CD14-positive monocyte (primary cell): ENCODE measurements around the gene PGM5. TPM values are rescaled to one million over a fixed set of nuclear protein-coding genes. Genes with fewer than 3 reads are reported as not detected.
"Not testable (repeated sequence)": the region's sequence is repeated elsewhere in the genome, so short reads cannot be mapped to it uniquely, and the experiment has no call there.

Experiments
- DNase-seq, 3 donors: peaks; one replicate each; pipeline ENCODE4 v3.0.0-alpha.2; 2011 to 2022
- H2AFZ ChIP-seq: 2 replicates; pipeline ENCODE4 v1.6.0; 2012; ENCODE audit warnings: mild to moderate bottlenecking, low read depth, low read length, inconsistent platforms; ENCODE audit not compliant: insufficient read depth, poor library complexity, severe bottlenecking
- H3K27ac ChIP-seq, 2 donors: 1 replicate in 1 of 2; 2 replicates in 1 of 2; pipeline ENCODE4 v1.5.1; 2012 to 2013; ENCODE audit warnings: low read length in 2 of 2, control low read depth in 1 of 2, inconsistent platforms in 1 of 2, low read depth in 1 of 2, mild to moderate bottlenecking in 1 of 2
- H3K27me3 ChIP-seq, 2 donors: one replicate each; pipeline versions ENCODE4 v1.6.0 to v1.6.1; 2011 to 2013; ENCODE audit warnings: low read length in 2 of 2; ENCODE audit not compliant: control insufficient read depth in 2 of 2, insufficient read depth in 2 of 2
- H3K36me3 ChIP-seq, 2 donors: replicated peaks in 1 of 2; 1 replicate in 1 of 2; 2 replicates in 1 of 2; pipeline versions ENCODE4 v1.5.1 to v1.6.1; 2012 to 2013; ENCODE audit warnings: low read length in 2 of 2, control low read depth in 1 of 2, inconsistent platforms in 1 of 2, mild to moderate bottlenecking in 1 of 2; ENCODE audit not compliant: insufficient read depth in 2 of 2, control insufficient read depth in 1 of 2
- H3K4me1 ChIP-seq, 2 donors: 1 replicate in 1 of 2; 2 replicates in 1 of 2; pipeline versions ENCODE4 v1.5.1 to v1.6.1; 2012 to 2013; ENCODE audit warnings: low read length in 2 of 2, control low read depth in 1 of 2, inconsistent platforms in 1 of 2, mild to moderate bottlenecking in 1 of 2, moderate library complexity in 1 of 2; ENCODE audit not compliant: insufficient read depth in 2 of 2, control insufficient read depth in 1 of 2
- H3K4me2 ChIP-seq: replicated peaks from 2 replicates; pipeline ENCODE3; 2012; ENCODE audit warnings: low read length, moderate library complexity, mild to moderate bottlenecking; ENCODE audit not compliant: poor library complexity, severe bottlenecking; ENCODE audit errors: extremely low read depth
- H3K4me3 ChIP-seq, 3 experiments: fragments of 200-600 bp in 1 of 3; sonication (generic) in 1 of 3; replicated peaks in 1 of 3; 1 replicate in 2 of 3; 2 replicates in 1 of 3; pipeline ENCODE4 v1.5.1; 2011 to 2013; ENCODE audit warnings: low read length in 3 of 3, mild to moderate bottlenecking in 3 of 3, control low read depth in 2 of 3, low read depth in 2 of 3, inconsistent platforms in 1 of 3, moderate library complexity in 1 of 3
- H3K79me2 ChIP-seq: 2 replicates; pipeline ENCODE4 v1.6.0; 2012; ENCODE audit warnings: mild to moderate bottlenecking, control low read depth, inconsistent platforms, low read length, moderate library complexity; ENCODE audit not compliant: insufficient read depth
- H3K9ac ChIP-seq: 2 replicates; pipeline ENCODE4 v1.6.0; 2017; ENCODE audit warnings: low read length, mild to moderate bottlenecking; ENCODE audit not compliant: insufficient read depth, poor library complexity, severe bottlenecking
- H3K9me3 ChIP-seq, 2 donors: replicated peaks in 1 of 2; 1 replicate in 1 of 2; 2 replicates in 1 of 2; pipeline versions ENCODE4 v1.5.1 to v1.6.1; 2012 to 2013; ENCODE audit warnings: low read length in 2 of 2, control low read depth in 1 of 2; ENCODE audit not compliant: control insufficient read depth in 1 of 2, insufficient read depth in 1 of 2
- H4K20me1 ChIP-seq: 2 replicates; pipeline ENCODE4 v1.6.0; 2012; ENCODE audit warnings: mild to moderate bottlenecking, low read length, control low read depth, moderate library complexity; ENCODE audit not compliant: insufficient read depth
- H3K27ac Mint-ChIP-seq, 7 donors: one replicate each; pipeline ENCODE4 v1.8.0; 2020; ENCODE audit warnings: mild to moderate bottlenecking in 7 of 7, mixed read lengths in 7 of 7, moderate library complexity in 6 of 7, inconsistent platforms in 2 of 7
- H3K27me3 Mint-ChIP-seq, 3 donors: one replicate each; pipeline ENCODE4 v1.8.0; 2021 to 2022; ENCODE audit warnings: low read depth in 3 of 3, mild to moderate bottlenecking in 3 of 3, mixed read lengths in 3 of 3, moderate library complexity in 3 of 3, inconsistent platforms in 1 of 3
- H3K36me3 Mint-ChIP-seq, 2 donors: one replicate each; pipeline ENCODE4 v1.8.0; 2020; ENCODE audit warnings: mixed read lengths in 2 of 2, inconsistent platforms in 1 of 2, mild to moderate bottlenecking in 1 of 2
- H3K4me1 Mint-ChIP-seq: one replicate; pipeline ENCODE4 v1.8.0; 2020; ENCODE audit warnings: mild to moderate bottlenecking, mixed read lengths
- H3K4me3 Mint-ChIP-seq, 2 donors: one replicate each; pipeline ENCODE4 v1.8.0; 2020; ENCODE audit warnings: mild to moderate bottlenecking in 2 of 2, mixed read lengths in 2 of 2, moderate library complexity in 1 of 2
- H3K9me3 Mint-ChIP-seq, 7 donors: one replicate each; pipeline ENCODE4 v1.8.0; 2020 to 2022; ENCODE audit warnings: mixed read lengths in 7 of 7, mild to moderate bottlenecking in 6 of 7, moderate library complexity in 6 of 7, inconsistent platforms in 2 of 7
- WGBS: methylation state at CpG from one replicate; pipeline ENCODE4 v1.1.5; 2013; ENCODE audit warnings: missing lambda C conversion rate; ENCODE audit not compliant: insufficient coverage; 5-methylcytosine and 5-hydroxymethylcytosine counted together
- intact Hi-C, 2 donors: fragments of 100-400 bp; cut with micrococcal nuclease; formaldehyde crosslinking; loops; one replicate each; pipeline versions ENCODE4 v1.15.0 to v1.15.1; 2023
- polyA plus RNA-seq, 3 donors: library from polyadenylated mRNA; depleted of rRNA in 1 of 3; unstranded in 2 of 3; stranded (reverse) in 1 of 3; fragments of 300-500 nt in 2 of 3; fragments of >200 nt in 1 of 3; fragmentation: Illumina TruSeq in 2 of 3; gene quantifications; 1 replicate in 2 of 3; 2 replicates in 1 of 3; pipeline ENCODE4 v1.2.3, GENCODE V29; 2012 to 2021

PGM5 gene
- polyA plus RNA-seq, 3 donors = 0.35 to 1.2 (median 1.1) TPM

GRCh38 chr9:68375789-68376188, 19.4 kb downstream of the PGM5 start:
- WGBS = 95% methylated on average over 4 of the region's 4 CpGs
- H3K4me3 ChIP-seq, H4K20me1 ChIP-seq, intact Hi-C loops, H3K79me2 ChIP-seq, DNase-seq, H3K4me2 ChIP-seq, H2AFZ ChIP-seq, H3K36me3 ChIP-seq, H3K27me3 Mint-ChIP-seq, H3K27ac ChIP-seq, H3K4me1 Mint-ChIP-seq, H3K4me3 Mint-ChIP-seq, H3K9ac ChIP-seq, H3K9me3 ChIP-seq, H3K27ac Mint-ChIP-seq, H3K36me3 Mint-ChIP-seq, H3K9me3 Mint-ChIP-seq, H3K27me3 ChIP-seq, H3K4me1 ChIP-seq: not testable (repeated sequence)

GRCh38 chr9:68377723-68378122, 21.3 kb downstream of the PGM5 start:
- H2AFZ ChIP-seq, DNase-seq, H3K36me3 Mint-ChIP-seq, H3K4me1 Mint-ChIP-seq, H3K4me1 ChIP-seq, H3K27ac Mint-ChIP-seq, H3K4me3 Mint-ChIP-seq, H3K9ac ChIP-seq, H3K9me3 ChIP-seq, H3K27me3 Mint-ChIP-seq, H3K36me3 ChIP-seq, H4K20me1 ChIP-seq, H3K27me3 ChIP-seq, H3K79me2 ChIP-seq, H3K4me3 ChIP-seq, H3K9me3 Mint-ChIP-seq, H3K4me2 ChIP-seq, H3K27ac ChIP-seq, intact Hi-C loops: not testable (repeated sequence)
- WGBS = no CpG with 5 or more reads among the region's 1 CpG

GRCh38 chr9:68383894-68384293, 27.5 kb downstream of the PGM5 start:
- H3K4me1 Mint-ChIP-seq, H3K4me1 ChIP-seq, intact Hi-C loops, H4K20me1 ChIP-seq, H3K4me3 Mint-ChIP-seq, H2AFZ ChIP-seq, H3K27me3 Mint-ChIP-seq, H3K4me3 ChIP-seq, H3K36me3 Mint-ChIP-seq, H3K9me3 Mint-ChIP-seq, H3K79me2 ChIP-seq, H3K4me2 ChIP-seq, H3K27me3 ChIP-seq, H3K27ac ChIP-seq, DNase-seq, H3K9me3 ChIP-seq, H3K9ac ChIP-seq, H3K27ac Mint-ChIP-seq, H3K36me3 ChIP-seq: not testable (repeated sequence)
- WGBS = no CpG with 5 or more reads among the region's 1 CpG

GRCh38 chr9:68389558-68389957, 33.1 kb downstream of the PGM5 start:
- H3K9ac ChIP-seq, H3K4me3 ChIP-seq, H3K27ac Mint-ChIP-seq, H3K4me2 ChIP-seq, H3K27me3 Mint-ChIP-seq, H3K9me3 Mint-ChIP-seq, H2AFZ ChIP-seq, H3K27ac ChIP-seq, H3K36me3 ChIP-seq, DNase-seq, H3K4me3 Mint-ChIP-seq, intact Hi-C loops, H3K9me3 ChIP-seq, H3K79me2 ChIP-seq, H3K36me3 Mint-ChIP-seq, H3K27me3 ChIP-seq, H3K4me1 ChIP-seq, H3K4me1 Mint-ChIP-seq, H4K20me1 ChIP-seq: not testable (repeated sequence)
- no CpG with 5 or more reads among the region's 4 CpGs for WGBS
